Measurements from ENCODE around the gene IRF2BP1.

DNA sequence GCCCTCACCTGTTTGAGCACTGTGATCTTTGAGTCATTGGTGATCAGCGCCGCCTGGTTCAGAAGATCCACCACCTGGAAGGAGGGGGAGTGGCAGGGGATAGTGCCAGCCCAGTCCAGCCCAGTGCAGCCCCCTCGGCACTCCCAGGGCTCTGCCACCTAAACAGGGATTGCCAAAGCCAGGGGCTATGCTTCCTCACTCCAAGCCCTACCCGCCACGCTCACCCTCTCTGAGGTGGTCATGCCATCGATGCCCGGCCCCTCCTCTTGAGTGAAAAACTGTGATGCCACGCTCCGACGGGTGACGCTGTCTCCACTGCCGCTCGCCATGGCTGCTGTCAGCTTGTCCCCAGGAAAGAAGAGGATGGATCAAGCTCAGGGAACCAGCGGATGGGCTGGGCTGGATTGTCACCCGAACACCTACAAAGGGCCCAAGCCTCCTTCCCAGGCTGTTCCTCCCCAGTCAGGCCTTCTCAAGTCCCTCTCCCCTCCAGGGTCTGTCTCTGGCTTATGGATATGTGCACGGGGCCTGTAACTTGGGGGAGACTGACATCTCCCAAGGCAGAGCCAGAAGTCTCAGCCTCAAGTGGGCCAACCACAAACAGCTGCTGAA lies 31.7 kb downstream of the IRF2BP1 start:
- TF ChIP-seq, protein P1, sequence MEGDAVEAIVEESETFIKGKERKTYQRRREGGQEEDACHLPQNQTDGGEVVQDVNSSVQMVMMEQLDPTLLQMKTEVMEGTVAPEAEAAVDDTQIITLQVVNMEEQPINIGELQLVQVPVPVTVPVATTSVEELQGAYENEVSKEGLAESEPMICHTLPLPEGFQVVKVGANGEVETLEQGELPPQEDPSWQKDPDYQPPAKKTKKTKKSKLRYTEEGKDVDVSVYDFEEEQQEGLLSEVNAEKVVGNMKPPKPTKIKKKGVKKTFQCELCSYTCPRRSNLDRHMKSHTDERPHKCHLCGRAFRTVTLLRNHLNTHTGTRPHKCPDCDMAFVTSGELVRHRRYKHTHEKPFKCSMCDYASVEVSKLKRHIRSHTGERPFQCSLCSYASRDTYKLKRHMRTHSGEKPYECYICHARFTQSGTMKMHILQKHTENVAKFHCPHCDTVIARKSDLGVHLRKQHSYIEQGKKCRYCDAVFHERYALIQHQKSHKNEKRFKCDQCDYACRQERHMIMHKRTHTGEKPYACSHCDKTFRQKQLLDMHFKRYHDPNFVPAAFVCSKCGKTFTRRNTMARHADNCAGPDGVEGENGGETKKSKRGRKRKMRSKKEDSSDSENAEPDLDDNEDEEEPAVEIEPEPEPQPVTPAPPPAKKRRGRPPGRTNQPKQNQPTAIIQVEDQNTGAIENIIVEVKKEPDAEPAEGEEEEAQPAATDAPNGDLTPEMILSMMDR (IDR thresholded peaks at IDR 0.05; ENCODE audit: insufficient read depth, low read depth, low read length), result no peak
- no peak for TF ChIP-seq EZH2 (IDR thresholded peaks at IDR 0.05; ENCODE audit: insufficient read depth, low read length)

All from astrocyte (in vitro differentiated cells and primary cell).